Measurements from ENCODE around the gene EXOG. TPM values are rescaled to one million over a fixed set of nuclear protein-coding genes. Genes with fewer than 3 reads are reported as not detected.

Gene EXOG
- total and polyA plus RNA-seq, 2 experiments from 2014 or later: 6.3 to 7.5 TPM

GRCh38 chr3:38545550-38545949 lies 49.4 kb downstream of the EXOG start:
- WGBS (ENCODE audit: low lambda C conversion rate, missing lambda C conversion rate): 90% methylated on average over 1 of the region's 1 CpG
- TF ChIP-seq EZH2 (IDR thresholded peaks at IDR 0.05; ENCODE audit: borderline replicate concordance) (no peak), CTCF (IDR thresholded peaks at IDR 0.05; ENCODE audit: poor library complexity) (no peak), EZH2phosphoT487 (IDR thresholded peaks at IDR 0.05; ENCODE audit: low read depth, severe bottlenecking, unreplicated experiment) (no peak)
- no peaks in the 10 kb centered on the region for H3K4me1 ChIP-seq (ENCODE audit: insufficient read depth)

DNA sequence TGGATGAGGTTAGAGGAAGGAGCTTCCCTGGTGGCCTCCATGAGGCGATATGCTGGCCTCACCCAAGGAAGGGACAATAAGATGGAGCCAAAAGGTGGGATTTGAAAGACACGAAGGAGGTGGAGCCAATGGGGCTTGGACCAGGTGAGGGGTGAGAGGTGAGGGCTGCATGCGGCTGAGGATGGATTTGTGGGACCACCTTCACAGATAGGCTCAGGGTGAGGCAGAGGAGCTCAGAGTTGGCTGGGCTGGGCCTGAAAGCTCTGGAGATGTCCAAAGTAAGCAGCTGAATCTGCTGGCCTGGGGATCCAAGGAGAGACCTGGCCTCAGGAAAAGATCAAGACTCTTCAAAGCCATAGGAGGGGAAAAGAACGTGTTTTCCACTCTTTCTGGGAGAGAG lies 49.8 kb downstream of the EXOG start:
- no peak for TF ChIP-seq EZH2 (IDR thresholded peaks at IDR 0.05; ENCODE audit: borderline replicate concordance)
- no peak for TF ChIP-seq EZH2phosphoT487 (IDR thresholded peaks at IDR 0.05; ENCODE audit: low read depth, severe bottlenecking, unreplicated experiment)
- TF ChIP-seq CTCF (IDR thresholded peaks at IDR 0.05; ENCODE audit: poor library complexity): no peak
- no peak for DNase-seq (ENCODE audit: low spot score)
- no peaks in the 10 kb centered on the region for H3K27me3 ChIP-seq
- no peak overlapping the region for H3K27ac ChIP-seq
- H3K79me2 ChIP-seq: no peaks in the 10 kb centered on the region
- no peaks in the 10 kb centered on the region for H3K9me3 ChIP-seq (ENCODE audit: low read depth)
- no peak overlapping the region for H3K4me3 ChIP-seq
- no peak overlapping the region for H3K4me2 ChIP-seq
- WGBS (ENCODE audit: low lambda C conversion rate, missing lambda C conversion rate): 87% methylated on average over 4 of the region's 4 CpGs
- no peaks in the 10 kb centered on the region for H3K36me3 ChIP-seq (replicated peaks; ENCODE audit: insufficient read depth, low read depth)
- no peaks in the 10 kb centered on the region for H3K4me1 ChIP-seq (ENCODE audit: insufficient read depth)
- no peak overlapping the region for H2AFZ ChIP-seq
- no peaks in the 10 kb centered on the region for H3K9me2 ChIP-seq (replicated peaks; ENCODE audit: insufficient read depth)
- H4K20me1 ChIP-seq (ENCODE audit: insufficient read depth, poor library complexity, severe bottlenecking): no peaks in the 10 kb centered on the region

More at GRCh38 chr3:38545550-38545949, 49.4 kb downstream of the EXOG start:
- H3K36me3 ChIP-seq (replicated peaks; ENCODE audit: insufficient read depth, low read depth): no peaks in the 10 kb centered on the region
- no peak overlapping the region for H2AFZ ChIP-seq
- H4K20me1 ChIP-seq (ENCODE audit: insufficient read depth, poor library complexity, severe bottlenecking): no peaks in the 10 kb centered on the region
- no peak for DNase-seq (ENCODE audit: low spot score)
- H3K79me2 ChIP-seq: no peaks in the 10 kb centered on the region
- no peak overlapping the region for H3K4me3 ChIP-seq
- no peak overlapping the region for H3K4me2 ChIP-seq
- H3K27ac ChIP-seq: no peak overlapping the region
- no peaks in the 10 kb centered on the region for H3K27me3 ChIP-seq
- no peaks in the 10 kb centered on the region for H3K9me3 ChIP-seq (ENCODE audit: low read depth)
- no peaks in the 10 kb centered on the region for H3K9me2 ChIP-seq (replicated peaks; ENCODE audit: insufficient read depth)

DNA sequence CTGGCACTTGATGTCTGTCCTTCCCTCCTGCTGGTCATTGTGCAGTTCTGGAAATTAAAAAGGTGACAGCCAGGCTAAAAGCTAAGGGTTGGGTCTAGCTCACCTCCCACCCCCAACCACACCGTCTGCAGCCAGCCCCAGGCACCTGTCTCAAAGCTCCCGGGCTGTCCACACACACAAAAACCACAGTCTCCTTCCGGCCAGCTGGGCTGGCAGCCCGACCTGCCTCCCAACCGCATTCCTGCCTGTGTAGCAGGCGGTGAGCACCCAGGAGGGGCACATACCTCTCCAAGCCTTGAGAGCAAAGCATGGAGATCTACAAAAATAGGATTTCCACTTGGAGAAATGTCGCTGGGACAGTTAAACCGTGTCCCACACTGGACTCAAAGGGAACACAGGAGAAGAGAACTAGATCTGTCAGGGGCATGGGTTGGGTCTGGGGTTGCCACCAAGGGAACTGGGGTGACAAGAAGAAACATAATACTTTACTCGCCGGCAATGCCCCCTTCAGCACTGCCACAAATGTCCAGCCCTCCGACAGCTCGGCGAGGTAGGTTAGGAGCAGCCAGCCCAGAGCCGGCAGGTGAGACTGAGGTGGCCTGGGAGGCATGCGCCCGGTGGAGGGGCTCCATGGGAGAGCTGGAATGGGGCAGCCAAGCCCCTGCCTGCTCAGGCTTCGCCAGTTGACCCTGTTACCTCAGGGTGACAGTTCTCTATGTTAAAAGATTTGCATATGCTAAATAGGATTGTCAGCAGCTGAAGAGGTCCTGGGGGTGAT lies 52.2 kb downstream of the EXOG start:
- H3K9me2 ChIP-seq (replicated peaks; ENCODE audit: insufficient read depth): no peaks in the 10 kb centered on the region
- H3K9me3 ChIP-seq (ENCODE audit: low read depth): no peaks in the 10 kb centered on the region
- H2AFZ ChIP-seq: no peak overlapping the region
- no peaks in the 10 kb centered on the region for H3K27me3 ChIP-seq
- H3K36me3 ChIP-seq (replicated peaks; ENCODE audit: insufficient read depth, low read depth): no peaks in the 10 kb centered on the region
- H3K4me2 ChIP-seq: no peak overlapping the region
- H4K20me1 ChIP-seq (ENCODE audit: insufficient read depth, poor library complexity, severe bottlenecking): no peaks in the 10 kb centered on the region
- DNase-seq (ENCODE audit: low spot score): no peak
- 74% methylated on average over 17 of the region's 17 CpGs for WGBS (ENCODE audit: low lambda C conversion rate, missing lambda C conversion rate)
- H3K4me3 ChIP-seq: no peak overlapping the region
- TF ChIP-seq CTCF (IDR thresholded peaks at IDR 0.05; ENCODE audit: poor library complexity): no peak
- TF ChIP-seq EZH2 (IDR thresholded peaks at IDR 0.05; ENCODE audit: borderline replicate concordance): no peak
- H3K4me1 ChIP-seq (ENCODE audit: insufficient read depth): no peaks in the 10 kb centered on the region
- no peaks in the 10 kb centered on the region for H3K79me2 ChIP-seq
- H3K27ac ChIP-seq: no peak overlapping the region
